ENCODE data around the gene ST6GALNAC2.

DNA sequence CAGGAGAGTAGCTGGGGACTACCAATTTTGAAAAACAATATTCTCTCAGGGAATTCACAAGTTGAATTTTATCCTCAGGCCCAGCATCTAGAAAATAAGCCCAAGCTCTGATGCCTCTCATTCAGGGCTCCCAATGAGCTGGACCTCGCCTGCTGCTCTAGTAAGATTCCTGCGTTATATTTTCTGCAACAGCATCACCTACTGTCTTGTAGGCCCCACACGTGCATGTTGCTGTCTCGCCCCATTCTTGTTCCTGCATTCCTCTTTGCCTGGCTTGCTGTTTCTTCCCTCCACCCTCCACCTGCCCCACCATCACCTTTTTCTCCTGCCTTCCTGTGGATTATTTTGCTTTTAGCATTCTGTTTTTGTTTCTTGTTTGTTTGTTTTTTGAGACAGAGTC lies 8.3 kb upstream of the ST6GALNAC2 start:
- no peak for TF ChIP-seq POLR2A (IDR thresholded peaks at IDR 0.05)
- TF ChIP-seq, protein P1, sequence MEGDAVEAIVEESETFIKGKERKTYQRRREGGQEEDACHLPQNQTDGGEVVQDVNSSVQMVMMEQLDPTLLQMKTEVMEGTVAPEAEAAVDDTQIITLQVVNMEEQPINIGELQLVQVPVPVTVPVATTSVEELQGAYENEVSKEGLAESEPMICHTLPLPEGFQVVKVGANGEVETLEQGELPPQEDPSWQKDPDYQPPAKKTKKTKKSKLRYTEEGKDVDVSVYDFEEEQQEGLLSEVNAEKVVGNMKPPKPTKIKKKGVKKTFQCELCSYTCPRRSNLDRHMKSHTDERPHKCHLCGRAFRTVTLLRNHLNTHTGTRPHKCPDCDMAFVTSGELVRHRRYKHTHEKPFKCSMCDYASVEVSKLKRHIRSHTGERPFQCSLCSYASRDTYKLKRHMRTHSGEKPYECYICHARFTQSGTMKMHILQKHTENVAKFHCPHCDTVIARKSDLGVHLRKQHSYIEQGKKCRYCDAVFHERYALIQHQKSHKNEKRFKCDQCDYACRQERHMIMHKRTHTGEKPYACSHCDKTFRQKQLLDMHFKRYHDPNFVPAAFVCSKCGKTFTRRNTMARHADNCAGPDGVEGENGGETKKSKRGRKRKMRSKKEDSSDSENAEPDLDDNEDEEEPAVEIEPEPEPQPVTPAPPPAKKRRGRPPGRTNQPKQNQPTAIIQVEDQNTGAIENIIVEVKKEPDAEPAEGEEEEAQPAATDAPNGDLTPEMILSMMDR (IDR thresholded peaks at IDR 0.05) = no peak
